SK-N-SH (cell line): Measurements from ENCODE around the gene CUEDC1.

Experiments used
- ELF1 ChIP-seq: IDR thresholded peaks from 2 replicates; pipeline ENCODE4 v1.4.0; 2012
- EP300 ChIP-seq, 2 experiments: IDR thresholded peaks; 2 replicates each; pipeline versions ENCODE4 v1.4.0 to v1.6.1; 2012; ENCODE audit warnings: borderline replicate concordance in 1 of 2, low read depth in 1 of 2, low read length in 1 of 2
- EZH2phosphoT487 ChIP-seq: fragments of 200-600 bp; sonication (generic); IDR thresholded peaks from 2 replicates; pipeline ENCODE4 v1.6.1; 2017; ENCODE audit warnings: low read depth, mixed run types, mild to moderate bottlenecking, antibody characterized with exemption, moderate library complexity, borderline replicate concordance
- JUND ChIP-seq: IDR thresholded peaks from 2 replicates; pipeline ENCODE4 v1.4.0; 2012
- MXI1 ChIP-seq: IDR thresholded peaks from 2 replicates; pipeline ENCODE4 v1.6.1; 2012; ENCODE audit warnings: mild to moderate bottlenecking, low read depth, low read length, improper control_type of control experiment
- POLR2AphosphoS5 ChIP-seq: IDR thresholded peaks from 2 replicates; pipeline ENCODE4 v1.6.1; 2012; ENCODE audit warnings: low read depth, low read length
- TAF1 ChIP-seq: IDR thresholded peaks from 2 replicates; pipeline ENCODE4 v1.6.1; 2012; ENCODE audit warnings: low read depth, mild to moderate bottlenecking, low read length, moderate library complexity, borderline replicate concordance
- TCF12 ChIP-seq: IDR thresholded peaks from 2 replicates; pipeline ENCODE4 v1.4.0; 2012
- USF2 ChIP-seq: fragments of 150-350 bp; IDR thresholded peaks from 2 replicates; pipeline ENCODE4 v1.6.1; 2017; ENCODE audit warnings: antibody characterized with exemption, low read length, low read depth, borderline replicate concordance
- YY1 ChIP-seq: IDR thresholded peaks from 2 replicates; pipeline ENCODE4 v1.4.0; 2012; ENCODE audit warnings: low read depth, mild to moderate bottlenecking
- TF ChIP-seq, protein P1 (sequence below): fragments of 200-600 bp; sonication (generic); IDR thresholded peaks from 2 replicates; pipeline ENCODE4 v1.6.1; 2017; ENCODE audit warnings: antibody characterized with exemption, mild to moderate bottlenecking, moderate library complexity
- TF ChIP-seq, protein P2 (sequence below): IDR thresholded peaks from 2 replicates; pipeline ENCODE4 v1.4.0; 2012; ENCODE audit warnings: low read depth

DNA sequence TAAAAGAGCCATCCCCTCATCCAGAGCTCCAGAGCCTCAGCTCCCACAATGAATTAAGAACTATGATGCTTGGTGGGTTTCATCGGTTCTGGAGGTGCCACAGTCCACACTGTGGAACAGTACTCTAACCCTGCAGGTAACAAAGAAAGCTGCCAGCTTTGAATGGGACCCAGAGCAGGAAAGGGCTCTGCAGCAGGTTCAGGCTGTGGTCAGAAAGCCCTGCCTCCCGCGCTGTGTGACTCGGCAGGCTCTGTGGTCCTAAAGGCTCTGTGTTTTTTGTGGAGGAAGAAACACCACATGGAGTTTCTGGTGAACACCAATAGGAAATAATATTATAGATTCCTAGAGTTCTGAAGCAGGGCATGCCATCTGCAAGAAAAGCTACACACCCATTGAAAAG lies 137.9 kb downstream of the CUEDC1 start:
- TF ChIP-seq, protein P1, sequence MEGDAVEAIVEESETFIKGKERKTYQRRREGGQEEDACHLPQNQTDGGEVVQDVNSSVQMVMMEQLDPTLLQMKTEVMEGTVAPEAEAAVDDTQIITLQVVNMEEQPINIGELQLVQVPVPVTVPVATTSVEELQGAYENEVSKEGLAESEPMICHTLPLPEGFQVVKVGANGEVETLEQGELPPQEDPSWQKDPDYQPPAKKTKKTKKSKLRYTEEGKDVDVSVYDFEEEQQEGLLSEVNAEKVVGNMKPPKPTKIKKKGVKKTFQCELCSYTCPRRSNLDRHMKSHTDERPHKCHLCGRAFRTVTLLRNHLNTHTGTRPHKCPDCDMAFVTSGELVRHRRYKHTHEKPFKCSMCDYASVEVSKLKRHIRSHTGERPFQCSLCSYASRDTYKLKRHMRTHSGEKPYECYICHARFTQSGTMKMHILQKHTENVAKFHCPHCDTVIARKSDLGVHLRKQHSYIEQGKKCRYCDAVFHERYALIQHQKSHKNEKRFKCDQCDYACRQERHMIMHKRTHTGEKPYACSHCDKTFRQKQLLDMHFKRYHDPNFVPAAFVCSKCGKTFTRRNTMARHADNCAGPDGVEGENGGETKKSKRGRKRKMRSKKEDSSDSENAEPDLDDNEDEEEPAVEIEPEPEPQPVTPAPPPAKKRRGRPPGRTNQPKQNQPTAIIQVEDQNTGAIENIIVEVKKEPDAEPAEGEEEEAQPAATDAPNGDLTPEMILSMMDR, result no peak
- no peak for TF ChIP-seq TCF12
- TF ChIP-seq JUND, result no peak
- no peak for TF ChIP-seq POLR2AphosphoS5
- no peak for TF ChIP-seq YY1
- no peak for TF ChIP-seq EP300 (IDR thresholded peaks at IDR 0.05; ENCODE audit: borderline replicate concordance in 1 of 2, low read depth in 1 of 2, low read length in 1 of 2)
- no peak for TF ChIP-seq ELF1
- no peak for TF ChIP-seq MXI1
- TF ChIP-seq EZH2phosphoT487, result no peak
- TF ChIP-seq, protein P2, sequence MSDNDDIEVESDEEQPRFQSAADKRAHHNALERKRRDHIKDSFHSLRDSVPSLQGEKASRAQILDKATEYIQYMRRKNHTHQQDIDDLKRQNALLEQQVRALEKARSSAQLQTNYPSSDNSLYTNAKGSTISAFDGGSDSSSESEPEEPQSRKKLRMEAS, result no peak
- TF ChIP-seq USF2, result no peak
- no peak for TF ChIP-seq TAF1
